ENCODE measurements around the gene MOV10L1.

- TF ChIP-seq CTCF (conservative IDR thresholded peaks at IDR 0.05; ENCODE audit: low read length) = no peak
- no peak for TF ChIP-seq EZH2phosphoT487 (IDR thresholded peaks at IDR 0.05; ENCODE audit: borderline replicate concordance, low read depth, low read length)
These were observed 103.8 kb downstream of the MOV10L1 start for GRCh38 chr22:50193621-50194020.
